NCI-H2107 treated with DMSO at 0.1 percent for 48 hours (cell line): ENCODE results near the gene HIVEP3.

Experiments used
- DNase-seq: peaks from one replicate; lab custom pipeline; 2025; ENCODE audit not compliant: unreplicated experiment; lab: John Stamatoyannopoulos, UW

HIVEP3 gene

DNA sequence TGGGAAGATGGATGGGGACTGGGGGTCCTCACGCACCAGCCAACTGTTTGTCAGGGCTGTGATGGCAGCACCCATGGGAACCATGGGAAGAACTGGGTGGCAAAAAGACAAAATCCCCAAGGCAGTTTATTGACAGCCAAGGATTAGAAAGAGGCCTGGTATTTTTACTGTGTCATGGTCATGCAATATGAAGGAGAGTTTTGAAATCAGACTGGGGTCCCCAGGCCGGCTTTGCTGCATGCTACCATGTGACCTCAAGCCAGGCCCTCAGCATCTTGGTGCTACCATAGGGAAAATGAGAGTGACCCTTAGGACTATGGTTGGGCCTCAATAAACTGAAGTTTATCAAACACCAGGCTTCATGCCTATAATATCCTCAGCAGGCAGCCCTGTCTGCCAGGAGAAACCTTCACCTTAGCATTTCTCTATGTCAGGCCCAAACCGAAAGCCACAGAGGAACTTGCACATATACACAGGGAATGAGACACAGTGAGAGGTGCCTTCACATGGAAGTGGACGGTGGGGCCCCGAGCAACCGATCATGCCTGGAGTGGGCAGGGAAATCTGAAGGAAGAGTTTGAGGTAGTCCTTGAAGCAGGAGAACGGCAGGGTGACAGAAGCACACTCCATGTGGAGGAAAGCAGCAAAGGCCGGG, 203.2 kb downstream of the HIVEP3 start:
- no peak for DNase-seq

DNA sequence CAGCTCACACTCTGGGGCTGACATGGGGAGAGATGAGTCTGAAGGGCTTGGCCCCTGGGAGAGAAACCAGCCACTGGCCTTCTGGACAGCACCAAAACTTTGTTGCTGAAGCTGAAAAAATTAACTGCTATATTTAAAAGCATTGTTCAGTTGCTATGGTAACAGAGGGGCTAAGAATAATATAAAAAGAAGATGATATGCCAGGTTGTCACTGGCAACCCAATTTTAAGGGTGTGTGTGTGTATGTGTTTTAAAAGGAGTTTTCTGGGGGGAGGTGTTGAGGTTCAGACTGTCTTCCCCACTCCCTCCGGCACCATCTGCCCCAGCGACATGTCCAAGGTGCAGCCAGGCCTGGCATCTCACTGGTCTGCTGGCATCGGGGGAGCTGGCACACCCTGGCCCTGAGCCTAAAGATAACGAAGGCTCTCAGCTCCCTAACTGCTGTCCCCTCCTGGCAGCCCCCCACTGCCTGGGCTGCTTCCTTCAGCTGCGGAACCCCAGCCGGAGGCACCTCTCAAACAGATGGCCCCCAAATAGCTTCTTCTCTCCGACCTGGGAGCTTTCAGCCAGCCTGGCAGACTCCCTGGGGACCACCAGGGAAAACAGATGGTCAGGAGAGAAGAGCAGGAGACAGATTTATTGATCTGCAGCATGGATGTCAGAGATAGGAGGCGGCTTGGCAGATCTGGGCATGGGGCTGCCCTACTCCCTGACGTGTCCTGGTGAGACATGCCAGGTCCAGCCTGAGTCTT, 203.9 kb downstream of the HIVEP3 start:
- DNase-seq, result no peak

DNA sequence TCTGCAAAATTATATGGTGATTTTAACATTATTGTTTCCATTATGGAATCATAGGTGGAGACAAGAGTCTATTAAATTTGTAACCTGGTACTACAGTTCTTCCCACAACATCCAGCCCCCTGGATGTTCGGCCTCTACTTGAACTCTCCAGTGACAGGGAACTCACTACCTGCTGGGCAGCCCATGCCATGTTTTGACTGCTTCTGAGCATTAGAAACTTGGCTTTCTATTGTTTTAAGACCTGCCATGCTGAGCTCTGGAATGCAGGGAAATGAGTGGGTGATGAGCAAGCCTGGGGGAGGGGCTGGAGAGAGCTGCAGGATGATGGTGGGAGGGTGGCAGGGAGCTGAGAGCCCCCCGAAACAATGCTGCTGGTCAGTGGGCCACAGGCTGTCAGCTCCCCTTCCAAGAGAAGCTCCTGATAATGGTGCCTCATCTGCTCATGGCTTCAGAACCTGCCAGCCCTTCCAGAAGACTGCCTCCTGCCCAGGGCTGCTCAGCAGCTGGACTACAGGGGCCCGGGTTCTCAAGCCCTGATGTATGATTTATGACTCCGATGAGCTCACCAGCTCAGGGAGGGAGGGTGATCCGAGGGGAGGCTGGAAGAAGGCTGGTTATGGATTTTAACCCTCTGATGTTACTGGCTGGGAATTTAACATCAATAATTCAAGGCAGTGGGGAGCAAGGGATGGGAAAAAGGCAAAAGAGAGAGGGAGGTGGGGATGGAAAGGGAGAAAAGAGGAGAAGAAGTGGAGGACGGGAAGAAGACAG, 205.0 kb downstream of the HIVEP3 start:
- DNase-seq, result no peak

DNA sequence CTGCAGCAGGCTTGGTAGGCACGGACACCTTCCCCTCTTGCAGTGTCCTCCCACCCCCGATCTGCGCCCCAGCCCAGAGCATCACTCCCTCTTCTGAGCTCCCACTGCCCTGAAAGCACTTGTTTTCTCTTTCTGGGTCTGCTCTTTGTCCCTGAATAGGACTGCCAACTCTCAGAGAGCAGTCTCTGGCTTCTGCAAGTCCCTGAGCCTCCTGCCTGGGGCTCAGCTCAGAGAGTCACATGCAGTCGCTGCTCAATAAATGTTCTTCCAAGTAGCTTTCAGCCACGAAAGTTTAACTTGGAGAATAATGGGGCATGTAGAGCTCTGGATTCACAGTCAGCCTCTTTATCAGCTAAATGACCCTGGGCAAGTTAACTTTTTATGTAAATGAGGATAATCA, 205.6 kb downstream of the HIVEP3 start:
- no peak for DNase-seq

DNA sequence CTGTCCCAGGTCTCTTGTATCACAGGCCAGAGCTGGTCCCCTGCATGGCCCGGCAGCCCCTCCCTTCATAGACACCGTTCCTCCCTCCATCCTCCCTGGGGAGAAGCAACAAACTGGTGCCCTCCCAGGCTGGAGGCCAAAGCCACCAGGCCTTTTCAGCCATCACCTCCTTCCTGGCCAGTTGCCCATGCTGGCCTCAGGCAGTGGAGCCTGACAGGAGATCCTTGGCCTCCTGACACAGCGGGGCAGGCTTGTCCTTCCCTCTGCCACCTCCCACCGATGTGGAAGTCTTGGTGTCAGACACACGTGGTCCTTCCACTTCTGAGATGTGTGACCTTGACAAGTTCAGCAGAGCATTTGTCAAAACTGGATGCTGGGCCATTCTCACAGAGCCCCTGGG, 206.0 kb downstream of the HIVEP3 start:
- DNase-seq, result no peak

DNA sequence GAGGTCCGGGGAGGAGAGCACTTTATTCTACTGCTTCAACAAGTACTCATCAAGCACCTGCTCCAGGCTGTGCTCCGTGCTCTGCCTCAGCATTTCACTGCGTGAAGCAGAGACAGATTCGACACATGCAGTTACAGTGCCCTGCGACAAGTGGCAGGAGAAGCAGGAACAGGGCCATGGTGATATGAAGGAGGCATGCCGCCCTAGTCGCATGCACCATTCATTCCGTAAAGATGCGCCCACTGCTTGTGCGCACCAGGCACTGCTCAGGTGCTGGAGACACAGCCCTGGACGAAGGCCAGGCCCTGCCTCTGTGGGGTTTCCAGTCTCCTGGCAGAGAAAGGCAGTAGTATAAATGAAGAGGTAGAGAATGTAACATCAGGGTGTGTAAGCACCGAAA, 206.6 kb downstream of the HIVEP3 start:
- no peak for DNase-seq

DNA sequence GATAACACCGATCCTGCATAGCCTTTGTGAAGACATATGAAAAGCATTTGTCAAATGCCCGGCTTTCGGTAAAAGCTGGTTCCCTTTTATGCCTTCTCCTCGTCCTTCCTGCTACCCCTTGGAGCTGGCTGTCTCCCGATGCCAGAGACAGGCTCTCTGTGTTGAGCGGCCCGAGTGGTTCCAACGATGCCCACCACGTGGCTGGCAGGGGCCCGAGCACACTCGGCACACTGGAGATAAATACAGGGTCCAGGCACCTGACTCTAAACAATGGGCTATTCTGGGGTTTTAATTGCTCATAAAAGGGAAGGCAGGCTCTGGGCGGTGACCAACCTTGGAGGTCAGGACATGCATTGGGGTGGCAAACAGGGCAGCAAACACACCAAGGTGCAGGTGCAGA, 207.1 kb downstream of the HIVEP3 start:
- DNase-seq, result no peak

DNA sequence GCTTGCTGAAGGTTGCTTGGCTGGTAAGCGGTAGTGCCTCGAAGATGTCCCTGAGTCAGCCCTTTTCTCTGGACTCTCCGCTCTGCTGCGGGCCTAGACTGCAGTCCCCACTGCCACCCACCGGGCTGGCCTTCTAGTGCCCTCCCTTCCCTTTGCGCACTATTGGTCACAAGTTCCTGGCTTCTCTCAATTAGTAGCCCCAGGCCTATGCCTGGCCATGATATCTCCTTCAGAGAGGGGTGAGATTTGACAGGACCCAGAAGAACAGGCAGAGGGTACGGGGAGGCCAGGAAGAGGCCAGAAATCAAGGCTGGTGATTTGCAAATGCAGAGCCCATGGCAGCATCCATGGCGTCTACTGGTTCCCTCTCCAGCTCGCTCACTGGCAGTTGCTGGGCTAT, 207.7 kb downstream of the HIVEP3 start:
- no peak for DNase-seq

DNA sequence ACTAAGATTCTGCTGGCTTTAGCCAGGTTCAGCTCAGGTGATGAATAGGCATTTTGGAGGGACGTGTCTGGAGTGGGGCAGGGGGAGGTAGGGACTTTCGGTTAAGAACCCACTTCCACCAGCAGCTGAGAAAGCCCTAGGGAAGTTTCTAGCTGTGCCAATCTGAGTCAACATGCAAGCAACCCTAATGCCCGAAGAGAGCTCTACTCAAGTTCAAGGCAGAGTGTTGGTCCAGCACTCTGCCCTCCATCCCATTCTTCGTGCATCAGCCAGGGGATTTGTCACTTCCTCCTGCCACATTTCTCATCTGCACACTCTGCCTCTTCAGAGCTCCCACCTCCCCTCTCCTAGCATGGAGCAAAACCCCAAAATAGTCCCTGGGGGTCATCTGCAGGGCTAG, 208.8 kb downstream of the HIVEP3 start:
- no peak for DNase-seq

DNA sequence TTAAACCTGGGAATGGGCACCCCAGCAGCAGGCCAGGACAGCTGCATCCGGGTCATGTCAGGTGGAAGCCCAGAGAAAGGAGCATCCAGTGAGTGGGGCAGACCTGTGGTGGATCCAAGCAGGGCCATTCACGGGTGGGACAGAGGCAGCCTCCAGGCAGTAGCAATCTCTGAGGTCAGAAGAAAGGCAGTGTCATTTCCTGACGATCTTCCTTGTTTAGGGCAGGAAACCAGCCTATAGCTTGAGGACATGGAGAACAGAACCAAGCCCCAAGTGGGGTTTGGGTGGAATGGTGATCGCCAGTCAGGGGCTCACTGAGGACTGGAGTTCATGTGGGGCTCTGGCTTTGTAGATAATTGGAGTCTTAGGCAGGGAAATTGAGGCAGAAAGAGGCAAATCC, 209.4 kb downstream of the HIVEP3 start:
- no peak for DNase-seq

DNA sequence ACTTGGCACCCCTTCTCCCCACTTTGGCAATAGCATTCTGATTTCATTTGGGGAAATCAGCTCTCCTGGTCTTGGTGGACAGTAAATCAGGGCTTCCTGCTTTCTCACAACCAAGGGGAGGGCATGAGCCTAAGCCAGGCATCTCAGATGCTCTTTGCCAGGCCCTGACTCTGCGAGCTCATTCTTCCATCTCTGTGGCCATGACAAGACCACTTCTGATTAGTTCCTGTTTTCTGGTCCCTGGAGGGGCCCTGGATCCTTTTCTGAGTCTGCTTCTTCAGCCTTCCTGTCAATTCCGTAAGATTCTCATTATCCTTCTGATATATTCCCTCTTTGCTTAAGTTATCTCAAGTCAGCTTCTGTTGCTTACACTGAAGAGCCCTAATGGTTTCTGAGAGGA, 210.4 kb downstream of the HIVEP3 start:
- DNase-seq, result no peak

DNA sequence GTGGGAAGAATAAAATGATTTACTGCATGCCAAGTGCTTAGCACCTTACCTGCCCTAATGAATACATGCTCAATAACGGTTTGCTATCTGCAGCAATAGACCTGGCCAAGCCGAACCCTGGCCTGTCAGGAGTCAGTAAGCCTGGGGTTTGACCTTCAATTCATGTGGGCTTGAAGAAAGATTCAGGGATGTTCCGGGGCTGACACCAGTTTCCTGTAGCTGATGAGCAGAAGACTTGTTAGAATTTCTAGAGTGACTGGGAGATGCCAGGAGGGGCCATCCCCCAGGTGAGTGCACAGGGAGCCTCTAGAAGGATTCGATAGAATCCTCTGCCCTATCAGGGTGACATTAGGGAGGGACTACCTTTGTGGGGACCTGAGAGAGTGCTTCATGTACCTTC, 210.9 kb downstream of the HIVEP3 start:
- no peak for DNase-seq

DNA sequence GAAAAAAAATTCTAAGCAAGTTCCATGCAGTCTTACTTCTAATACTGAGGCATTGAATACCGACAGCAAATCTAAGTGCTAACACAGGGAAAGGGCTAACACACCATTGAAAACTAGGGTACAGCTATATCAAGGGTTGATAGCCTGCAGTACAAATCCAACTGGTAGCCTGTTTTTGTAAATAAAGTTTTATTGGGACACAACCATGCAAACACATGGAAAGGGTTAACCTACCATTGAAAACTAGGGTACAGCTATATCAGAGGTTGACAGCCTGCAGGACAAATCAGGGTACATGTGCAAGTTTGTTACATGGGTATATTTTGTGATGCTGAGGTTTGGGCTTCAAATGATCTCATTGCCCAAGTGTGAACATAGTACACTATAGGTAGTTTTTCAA, 212.9 kb downstream of the HIVEP3 start:
- no peak for DNase-seq

DNA sequence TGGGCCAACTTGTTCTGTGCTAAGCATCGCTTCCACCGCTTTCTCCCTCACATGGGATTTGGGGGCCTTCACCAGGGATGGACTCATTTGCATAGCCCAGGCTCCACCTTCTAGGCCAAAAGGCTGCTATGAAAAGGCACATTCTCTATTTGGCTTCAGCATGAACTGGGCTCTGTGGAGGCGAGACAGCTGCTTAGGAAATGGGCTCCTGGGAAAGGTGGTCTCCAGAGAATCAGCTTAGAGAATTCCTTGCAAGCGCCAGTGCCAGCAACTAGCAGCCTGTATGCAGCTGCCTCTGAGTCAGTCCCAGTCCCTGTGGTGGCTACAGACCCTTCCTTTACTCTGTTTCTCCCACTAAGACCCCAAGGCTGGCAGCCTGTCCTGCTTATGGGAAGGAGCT, 214.5 kb downstream of the HIVEP3 start:
- no peak for DNase-seq

DNA sequence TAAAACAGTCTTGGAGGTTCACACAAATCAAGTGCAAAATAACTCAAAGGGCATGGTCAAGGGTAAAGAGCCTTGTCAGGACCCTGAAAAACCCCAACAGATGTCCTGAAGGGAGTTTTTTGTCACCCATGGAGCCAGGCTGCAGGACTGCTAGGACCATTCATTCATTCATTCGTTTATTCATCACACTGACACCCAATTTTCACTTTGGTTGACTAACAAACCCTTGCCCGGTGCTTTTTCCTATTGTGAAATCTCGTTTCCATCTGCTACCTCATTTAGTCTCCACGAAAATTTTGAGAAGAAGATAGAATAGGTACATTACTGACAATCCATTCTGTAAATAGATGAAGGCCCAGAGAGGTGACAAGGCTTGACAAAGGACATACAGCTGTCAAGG, 216.0 kb downstream of the HIVEP3 start:
- DNase-seq, result no peak

DNA sequence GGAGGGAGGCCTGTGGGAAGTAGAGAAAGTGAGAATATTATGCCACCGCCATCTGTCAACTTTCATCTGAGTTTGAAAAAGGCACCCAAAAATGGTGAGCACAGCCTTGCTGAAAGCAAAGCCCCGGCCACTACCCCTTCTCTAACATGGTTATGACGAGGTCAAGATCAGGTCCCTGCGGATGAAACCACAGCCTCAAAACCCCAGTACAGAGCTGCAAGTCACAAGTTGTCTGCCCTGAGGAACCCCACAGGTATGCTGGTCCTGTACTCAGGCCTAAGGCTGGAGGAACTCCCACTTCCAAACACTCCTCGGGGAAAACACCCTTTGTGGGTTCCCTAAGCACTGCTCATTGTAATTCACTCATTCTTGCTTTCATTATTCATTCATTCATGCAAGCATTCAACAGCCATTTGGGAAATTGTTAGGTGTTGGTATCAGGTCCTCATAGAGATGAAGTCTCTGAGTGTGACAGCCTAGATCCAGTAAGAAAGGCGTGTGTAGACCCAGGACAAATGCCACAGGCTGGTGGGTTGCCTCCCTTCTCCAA, 217.7 kb downstream of the HIVEP3 start:
- DNase-seq, result no peak

DNA sequence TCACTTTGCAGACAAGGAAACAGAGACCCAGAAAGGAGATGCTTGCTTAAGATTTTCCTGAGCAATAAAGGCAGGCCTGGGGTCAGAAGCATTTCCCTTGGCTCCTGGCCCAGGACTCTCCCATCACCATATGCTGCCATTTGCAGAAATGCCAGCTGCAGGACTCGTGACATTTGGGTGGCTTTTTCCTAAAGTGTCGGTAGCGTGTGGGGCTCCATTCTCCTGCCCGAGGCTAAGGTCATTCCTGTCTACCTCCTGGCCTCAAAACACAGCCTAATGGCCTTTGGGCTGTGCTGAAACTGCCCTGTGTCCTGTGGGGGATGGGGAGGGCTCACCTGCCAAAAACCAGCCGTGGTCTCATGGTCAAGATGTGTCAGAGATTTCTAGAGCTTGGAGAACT, 218.1 kb downstream of the HIVEP3 start:
- no peak for DNase-seq

DNA sequence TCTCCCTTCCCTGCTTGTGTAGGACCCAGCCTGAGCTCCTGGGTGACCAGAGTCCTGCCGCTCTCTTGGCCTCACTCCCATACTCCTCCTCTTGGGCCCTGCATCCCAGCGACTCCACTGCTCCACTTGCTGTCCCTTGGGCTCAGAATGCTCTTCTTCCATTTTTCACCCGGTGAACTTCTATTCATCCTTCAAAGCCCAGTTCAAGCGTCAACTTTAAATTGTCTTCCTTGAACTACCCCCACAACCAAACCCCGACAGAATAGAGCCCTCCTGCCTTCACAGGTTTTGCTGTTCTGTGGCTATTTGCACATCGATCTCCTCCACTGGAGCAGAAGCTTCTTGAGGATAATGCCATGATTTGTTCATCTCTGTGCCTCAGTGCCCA, 218.9 kb downstream of the HIVEP3 start:
- DNase-seq, result no peak

DNA sequence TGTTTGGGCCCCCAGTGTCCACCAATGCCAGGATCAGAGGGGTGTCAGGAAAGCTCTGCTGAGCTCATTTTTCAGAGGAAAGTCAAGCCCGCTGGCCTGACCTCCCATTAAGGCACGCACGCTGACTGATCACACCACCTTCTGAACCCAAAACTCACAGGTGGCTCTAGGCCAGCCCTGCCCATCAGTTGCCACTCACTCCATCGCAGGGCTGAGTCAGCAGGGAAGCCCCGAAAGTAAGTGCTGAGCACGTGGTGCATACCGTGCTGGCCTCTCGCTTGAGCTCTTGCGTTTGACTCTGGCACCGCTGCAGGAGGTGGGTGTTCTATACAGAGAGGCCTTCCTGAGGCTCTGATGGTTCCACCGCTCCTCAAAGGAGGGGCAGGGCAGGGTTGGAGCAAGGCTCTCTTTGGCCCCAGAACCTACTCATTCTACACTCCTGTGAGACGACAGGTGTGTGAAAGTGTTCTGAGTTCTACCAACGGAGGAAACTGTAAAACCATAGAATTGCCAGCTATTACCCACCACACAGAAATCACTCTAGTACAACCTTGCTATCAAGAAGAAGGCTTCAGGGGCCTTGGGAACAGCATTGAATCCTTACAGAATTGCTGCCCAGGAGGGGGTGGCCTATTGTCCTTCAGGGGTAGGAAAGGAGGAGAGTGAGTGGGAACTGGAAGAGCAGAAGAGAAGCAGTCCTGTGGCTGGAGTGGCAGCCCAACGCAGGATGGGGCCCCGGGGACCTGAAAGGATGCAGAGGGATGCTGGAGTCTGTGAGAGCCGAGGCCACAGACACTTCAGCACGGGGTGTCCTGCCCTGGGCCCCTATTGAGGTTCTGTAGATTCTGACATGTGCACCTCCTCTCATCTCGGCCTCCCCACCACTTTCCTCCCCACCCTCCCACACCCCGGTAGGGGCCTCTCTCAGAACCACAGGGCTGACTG, 219.5 kb downstream of the HIVEP3 start:
- DNase-seq, result no peak

DNA sequence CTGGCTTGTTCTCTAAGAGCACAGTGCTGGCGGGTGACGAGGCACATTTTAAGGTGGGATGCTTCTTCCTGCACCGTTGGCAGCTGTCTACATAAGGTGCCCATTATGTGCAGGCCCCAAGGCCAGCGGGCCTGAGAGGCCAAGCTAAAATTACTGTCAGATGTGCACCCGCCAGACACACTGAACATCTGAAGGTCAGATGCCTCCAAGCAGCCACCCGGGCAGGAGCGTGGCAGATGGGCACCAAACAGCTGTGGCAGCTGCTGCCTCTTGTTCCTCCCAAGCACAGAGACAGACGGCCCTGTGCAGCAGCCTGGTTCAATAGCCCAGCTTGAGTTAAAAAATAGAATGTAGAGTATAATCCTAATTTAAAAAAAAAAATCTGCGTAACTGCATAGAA, 222.3 kb downstream of the HIVEP3 start:
- no peak for DNase-seq
